ENCODE measurements around the gene PTPDC1. TPM values are rescaled to one million over a fixed set of nuclear protein-coding genes. Genes with fewer than 3 reads are reported as not detected.

Gene PTPDC1
- total and polyA plus RNA-seq, 9 of the 15 experiments (the other 6 are each of a cell fraction or from before 2014, with no cell fraction given) = 1.1 to 8.1 (median 5.7) TPM

- 0 out of 2 replicates have a peak, but pooled peaks have one; percentile 1 for TF ChIP-seq CREM (IDR thresholded peaks at IDR 0.05; ENCODE audit: low read depth)
- no peak for TF ChIP-seq ZBTB26 (CRISPR knock-in tag; IDR thresholded peaks at IDR 0.05)
- TF ChIP-seq NR2C2 (CRISPR knock-in tag; IDR thresholded peaks at IDR 0.05) = 0 out of 2 replicates have a peak, but pooled peaks have one; percentile 24
- TF ChIP-seq NR2C2 (tag; IDR thresholded peaks at IDR 0.05) = no peak
- TF ChIP-seq, protein P1, sequence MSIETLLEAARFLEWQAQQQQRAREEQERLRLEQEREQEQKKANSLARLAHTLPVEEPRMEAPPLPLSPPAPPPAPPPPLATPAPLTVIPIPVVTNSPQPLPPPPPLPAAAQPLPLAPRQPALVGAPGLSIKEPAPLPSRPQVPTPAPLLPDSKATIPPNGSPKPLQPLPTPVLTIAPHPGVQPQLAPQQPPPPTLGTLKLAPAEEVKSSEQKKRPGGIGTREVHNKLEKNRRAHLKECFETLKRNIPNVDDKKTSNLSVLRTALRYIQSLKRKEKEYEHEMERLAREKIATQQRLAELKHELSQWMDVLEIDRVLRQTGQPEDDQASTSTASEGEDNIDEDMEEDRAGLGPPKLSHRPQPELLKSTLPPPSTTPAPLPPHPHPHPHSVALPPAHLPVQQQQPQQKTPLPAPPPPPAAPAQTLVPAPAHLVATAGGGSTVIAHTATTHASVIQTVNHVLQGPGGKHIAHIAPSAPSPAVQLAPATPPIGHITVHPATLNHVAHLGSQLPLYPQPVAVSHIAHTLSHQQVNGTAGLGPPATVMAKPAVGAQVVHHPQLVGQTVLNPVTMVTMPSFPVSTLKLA (conservative IDR thresholded peaks at IDR 0.05) = 0 out of 4 replicates have a peak, but pooled peaks of 1 of the 2 experiments have one; percentile 19
- no peak for TF ChIP-seq GTF2F1 (IDR thresholded peaks at IDR 0.05; ENCODE audit: low read depth, low read length)
- TF ChIP-seq, protein P2, sequence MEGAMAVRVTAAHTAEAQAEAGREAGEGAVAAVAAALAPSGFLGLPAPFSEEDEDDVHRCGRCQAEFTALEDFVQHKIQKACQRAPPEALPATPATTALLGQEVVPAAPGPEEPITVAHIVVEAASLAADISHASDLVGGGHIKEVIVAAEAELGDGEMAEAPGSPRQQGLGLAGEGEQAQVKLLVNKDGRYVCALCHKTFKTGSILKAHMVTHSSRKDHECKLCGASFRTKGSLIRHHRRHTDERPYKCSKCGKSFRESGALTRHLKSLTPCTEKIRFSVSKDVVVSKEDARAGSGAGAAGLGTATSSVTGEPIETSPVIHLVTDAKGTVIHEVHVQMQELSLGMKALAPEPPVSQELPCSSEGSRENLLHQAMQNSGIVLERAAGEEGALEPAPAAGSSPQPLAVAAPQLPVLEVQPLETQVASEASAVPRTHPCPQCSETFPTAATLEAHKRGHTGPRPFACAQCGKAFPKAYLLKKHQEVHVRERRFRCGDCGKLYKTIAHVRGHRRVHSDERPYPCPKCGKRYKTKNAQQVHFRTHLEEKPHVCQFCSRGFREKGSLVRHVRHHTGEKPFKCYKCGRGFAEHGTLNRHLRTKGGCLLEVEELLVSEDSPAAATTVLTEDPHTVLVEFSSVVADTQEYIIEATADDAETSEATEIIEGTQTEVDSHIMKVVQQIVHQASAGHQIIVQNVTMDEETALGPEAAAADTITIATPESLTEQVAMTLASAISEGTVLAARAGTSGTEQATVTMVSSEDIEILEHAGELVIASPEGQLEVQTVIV (CRISPR knock-in tag; IDR thresholded peaks at IDR 0.05; ENCODE audit: borderline replicate concordance) = no peak
- TF ChIP-seq, protein P3, sequence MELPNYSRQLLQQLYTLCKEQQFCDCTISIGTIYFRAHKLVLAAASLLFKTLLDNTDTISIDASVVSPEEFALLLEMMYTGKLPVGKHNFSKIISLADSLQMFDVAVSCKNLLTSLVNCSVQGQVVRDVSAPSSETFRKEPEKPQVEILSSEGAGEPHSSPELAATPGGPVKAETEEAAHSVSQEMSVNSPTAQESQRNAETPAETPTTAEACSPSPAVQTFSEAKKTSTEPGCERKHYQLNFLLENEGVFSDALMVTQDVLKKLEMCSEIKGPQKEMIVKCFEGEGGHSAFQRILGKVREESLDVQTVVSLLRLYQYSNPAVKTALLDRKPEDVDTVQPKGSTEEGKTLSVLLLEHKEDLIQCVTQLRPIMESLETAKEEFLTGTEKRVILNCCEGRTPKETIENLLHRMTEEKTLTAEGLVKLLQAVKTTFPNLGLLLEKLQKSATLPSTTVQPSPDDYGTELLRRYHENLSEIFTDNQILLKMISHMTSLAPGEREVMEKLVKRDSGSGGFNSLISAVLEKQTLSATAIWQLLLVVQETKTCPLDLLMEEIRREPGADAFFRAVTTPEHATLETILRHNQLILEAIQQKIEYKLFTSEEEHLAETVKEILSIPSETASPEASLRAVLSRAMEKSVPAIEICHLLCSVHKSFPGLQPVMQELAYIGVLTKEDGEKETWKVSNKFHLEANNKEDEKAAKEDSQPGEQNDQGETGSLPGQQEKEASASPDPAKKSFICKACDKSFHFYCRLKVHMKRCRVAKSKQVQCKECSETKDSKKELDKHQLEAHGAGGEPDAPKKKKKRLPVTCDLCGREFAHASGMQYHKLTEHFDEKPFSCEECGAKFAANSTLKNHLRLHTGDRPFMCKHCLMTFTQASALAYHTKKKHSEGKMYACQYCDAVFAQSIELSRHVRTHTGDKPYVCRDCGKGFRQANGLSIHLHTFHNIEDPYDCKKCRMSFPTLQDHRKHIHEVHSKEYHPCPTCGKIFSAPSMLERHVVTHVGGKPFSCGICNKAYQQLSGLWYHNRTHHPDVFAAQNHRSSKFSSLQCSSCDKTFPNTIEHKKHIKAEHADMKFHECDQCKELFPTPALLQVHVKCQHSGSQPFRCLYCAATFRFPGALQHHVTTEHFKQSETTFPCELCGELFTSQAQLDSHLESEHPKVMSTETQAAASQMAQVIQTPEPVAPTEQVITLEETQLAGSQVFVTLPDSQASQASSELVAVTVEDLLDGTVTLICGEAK (IDR thresholded peaks at IDR 0.05) = no peak
- TF ChIP-seq, protein P3 (CRISPR knock-in tag; IDR thresholded peaks at IDR 0.05) = no peak
- no peak for TF ChIP-seq RFX7 (CRISPR knock-in tag; IDR thresholded peaks at IDR 0.05)
- TF ChIP-seq ZBTB8A (IDR thresholded peaks at IDR 0.05; ENCODE audit: partially characterized antibody) = no peak
- 0 out of 2 replicates have a peak, but pooled peaks have one; percentile 30 for TF ChIP-seq NBN (IDR thresholded peaks at IDR 0.05; ENCODE audit: low read depth)
- no peak for TF ChIP-seq TAF15 (IDR thresholded peaks at IDR 0.05; ENCODE audit: low read depth, low read length)
- TF ChIP-seq EHMT2 (IDR thresholded peaks at IDR 0.05) = 0 out of 2 replicates have a peak, but pooled peaks have one; percentile 32
- no peak for TF ChIP-seq SMAD1 (IDR thresholded peaks at IDR 0.05; ENCODE audit: low read depth, low read length, partially characterized antibody)
Measured at GRCh38 chr9:94065535-94065961, 18.7 kb upstream of the PTPDC1 start (continued).

Data from K562 (cell line).